ENCODE data around the gene CCDC149. TPM values are rescaled to one million over a fixed set of nuclear protein-coding genes. Genes with fewer than 3 reads are reported as not detected.

CCDC149 gene
- polyA plus RNA-seq, 2 of the 4 experiments (the other 2 are of a cell fraction), result 1.4 to 2.8 TPM

- DNase-seq (ENCODE audit: low read depth in 1 of 2, low spot score in 1 of 2) (no peak), ATAC-seq (no peak), FAIRE-seq (no peak)
- no peak overlapping the region for H3K4me2 ChIP-seq
- H3K4me1 ChIP-seq, result 0 out of 3 replicates have a peak, but pooled peaks cover 3% of the 10 kb centered on the region
- H3K9me3 ChIP-seq, result no peaks in the 10 kb centered on the region
- 7% methylated on average over 2 of the region's 2 CpGs for WGBS (ENCODE audit: missing lambda C conversion rate)
- H3K4me3 ChIP-seq, result no peak overlapping the region
- TF ChIP-seq TFCP2L1 (CRISPR knock-in tag; IDR thresholded peaks at IDR 0.05), result no peak
- no peak for TF ChIP-seq RARB (CRISPR knock-in tag; IDR thresholded peaks at IDR 0.05)
- TF ChIP-seq FOSL2 (IDR thresholded peaks at IDR 0.05), result no peak
- TF ChIP-seq FOSL2 (CRISPR knock-in tag; IDR thresholded peaks at IDR 0.05), result no peak
- TF ChIP-seq RCOR1 (IDR thresholded peaks at IDR 0.05; ENCODE audit: low read depth, low read length), result no peak
- no peak for TF ChIP-seq RAD21 (conservative IDR thresholded peaks at IDR 0.05 in 1 of 2, IDR thresholded peaks at IDR 0.05 in 1 of 2)
- no peak for TF ChIP-seq JUNB (IDR thresholded peaks at IDR 0.05)
- TF ChIP-seq ESRRA (IDR thresholded peaks at IDR 0.05; ENCODE audit: borderline replicate concordance, low read length), result no peak
- no peak for TF ChIP-seq POLR2AphosphoS2 (conservative IDR thresholded peaks at IDR 0.05; ENCODE audit: low read length)
- TF ChIP-seq ELK1 (IDR thresholded peaks at IDR 0.05; ENCODE audit: low read depth, low read length), result no peak
- TF ChIP-seq NPAS2 (CRISPR knock-in tag; IDR thresholded peaks at IDR 0.05; ENCODE audit: borderline replicate concordance), result no peak
- no peak for TF ChIP-seq CTCF (IDR thresholded peaks at IDR 0.05)
- TF ChIP-seq HOXB5 (CRISPR knock-in tag; IDR thresholded peaks at IDR 0.05), result no peak
- CTCF ChIA-PET, result no interaction called here
- H3K27ac ChIP-seq, result no peak overlapping the region
- POLR2A ChIA-PET, result no interaction called here
Observed at GRCh38 chr4:24774452-24774851, 138.4 kb downstream of the CCDC149 start.

GRCh38 chr4:24772952-24773351 is 139.9 kb downstream of the CCDC149 start:
- CTCF ChIA-PET, result no interaction called here
- 85% methylated on average over 6 of the region's 6 CpGs for WGBS (ENCODE audit: missing lambda C conversion rate)
- no peak overlapping the region for H3K27ac ChIP-seq
- no peaks in the 10 kb centered on the region for H3K9me3 ChIP-seq
- TF ChIP-seq ZNF302 (CRISPR knock-in tag; IDR thresholded peaks at IDR 0.05) (no peak), CHD2 (IDR thresholded peaks at IDR 0.05; ENCODE audit: low read length, partially characterized antibody) (no peak), HOXA7 (CRISPR knock-in tag; IDR thresholded peaks at IDR 0.05) (no peak), TP53 (CRISPR knock-in tag; IDR thresholded peaks at IDR 0.05) (no peak)
- H3K4me2 ChIP-seq, result no peak overlapping the region
- 0 out of 3 replicates have a peak, but pooled peaks cover 3% of the 10 kb centered on the region for H3K4me1 ChIP-seq
- POLR2A ChIA-PET, result no interaction called here
- H3K4me3 ChIP-seq, result no peak overlapping the region
- no peak for FAIRE-seq
- DNase-seq (ENCODE audit: low read depth in 1 of 2, low spot score in 1 of 2), result no peak
- ATAC-seq, result no peak

- H3K4me2 ChIP-seq, result no peak overlapping the region
- H3K27ac ChIP-seq, result no peak overlapping the region
- no peak for FAIRE-seq
- 0 out of 3 replicates have a peak, but pooled peaks cover 3% of the 10 kb centered on the region for H3K4me1 ChIP-seq
- no peaks in the 10 kb centered on the region for H3K9me3 ChIP-seq
- H3K4me3 ChIP-seq, result no peak overlapping the region
- DNase-seq (ENCODE audit: low read depth in 1 of 2, low spot score in 1 of 2), result no peak
- ChIA-PET CTCF (no interaction called here), POLR2A (no interaction called here)
- 63% methylated on average over 5 of the region's 5 CpGs for WGBS (ENCODE audit: missing lambda C conversion rate)
- TF ChIP-seq JUNB (IDR thresholded peaks at IDR 0.05), result no peak
- TF ChIP-seq POLR2AphosphoS2 (conservative IDR thresholded peaks at IDR 0.05; ENCODE audit: low read length), result no peak
- no peak for TF ChIP-seq RARB (CRISPR knock-in tag; IDR thresholded peaks at IDR 0.05)
- no peak for TF ChIP-seq TFCP2L1 (CRISPR knock-in tag; IDR thresholded peaks at IDR 0.05)
- TF ChIP-seq ZC3H11A (IDR thresholded peaks at IDR 0.05), result no peak
- no peak for TF ChIP-seq BHLHE40 (IDR thresholded peaks at IDR 0.05; ENCODE audit: low read depth, low read length)
- no peak for TF ChIP-seq ZFP36 (IDR thresholded peaks at IDR 0.05; ENCODE audit: borderline replicate concordance, partially characterized antibody)
- TF ChIP-seq FOXS1 (CRISPR knock-in tag; IDR thresholded peaks at IDR 0.05), result no peak
- TF ChIP-seq EHMT2 (IDR thresholded peaks at IDR 0.05; ENCODE audit: low read depth), result no peak
- TF ChIP-seq CEBPB (IDR thresholded peaks at IDR 0.05), result no peak
- TF ChIP-seq PBX3 (IDR thresholded peaks at IDR 0.05), result no peak
- no peak for TF ChIP-seq PHF8 (IDR thresholded peaks at IDR 0.05; ENCODE audit: borderline replicate concordance, low read depth)
- TF ChIP-seq EP300 (IDR thresholded peaks at IDR 0.05), result no peak
- TF ChIP-seq CHD2 (IDR thresholded peaks at IDR 0.05; ENCODE audit: low read length, partially characterized antibody), result no peak
- TF ChIP-seq NFE2L2 (conservative IDR thresholded peaks at IDR 0.05; ENCODE audit: low read length), result no peak
- TF ChIP-seq E2F6 (IDR thresholded peaks at IDR 0.05; ENCODE audit: borderline replicate concordance, low read depth), result no peak
- TF ChIP-seq KDM5A (IDR thresholded peaks at IDR 0.05), result no peak
- no peak for TF ChIP-seq ATOH8 (CRISPR knock-in tag; IDR thresholded peaks at IDR 0.05; ENCODE audit: low read depth)
- ATAC-seq, result no peak
Observed at GRCh38 chr4:24772061-24772705, 140.7 kb downstream of the CCDC149 start.
